GM10847 (cell line): ENCODE data around the gene CDT1.
A peak's percentile ranks its signal among the peaks of the same experiment; 100 is the strongest.

ENCODE experiments used
- POLR2A ChIP-seq: IDR thresholded peaks from 2 replicates; pipeline ENCODE4 v1.6.1; 2011; ENCODE audit not compliant: insufficient read length; ENCODE audit errors: extremely low read depth

CDT1 gene

GRCh38 chr16:88806491-88807111 lies 3.0 kb downstream of the CDT1 start:
- TF ChIP-seq POLR2A, result no peak

GRCh38 chr16:88807142-88807625 lies 3.6 kb downstream of the CDT1 start:
- TF ChIP-seq POLR2A, result no peak

- TF ChIP-seq POLR2A, result peak; percentile 15
These were observed 4.3 kb downstream of the CDT1 start for GRCh38 chr16:88807626-88808453.

- TF ChIP-seq POLR2A, result peak; percentile 19
These were observed 5.6 kb downstream of the CDT1 start for GRCh38 chr16:88809068-88809675.

GRCh38 chr16:88809676-88810165 lies 6.1 kb downstream of the CDT1 start:
- peak; percentile 15 for TF ChIP-seq POLR2A

GRCh38 chr16:88810166-88810911 lies 6.8 kb downstream of the CDT1 start:
- TF ChIP-seq POLR2A, result no peak

- TF ChIP-seq POLR2A, result peak; percentile 65
These were observed 7.6 kb downstream of the CDT1 start for GRCh38 chr16:88810912-88811768.

GRCh38 chr16:88811769-88812512 lies 8.4 kb downstream of the CDT1 start, which contains the start of gene APRT:
APRT (minus strand) TSS chr16:88811928; CDS start chr16:88811899, 29 bp downstream.
- TF ChIP-seq POLR2A, result peak; percentile 79

GRCh38 chr16:88812513-88813268 lies 9.1 kb downstream of the CDT1 start:
- no peak for TF ChIP-seq POLR2A

- no peak for TF ChIP-seq POLR2A
These were observed 9.9 kb downstream of the CDT1 start for GRCh38 chr16:88813269-88814143.

- TF ChIP-seq POLR2A, result no peak
These were observed 10.5 kb downstream of the CDT1 start for GRCh38 chr16:88814144-88814502.

- no peak for TF ChIP-seq POLR2A
These were observed 11.6 kb downstream of the CDT1 start for GRCh38 chr16:88815227-88815626.
